Mesenchymal stem cell (in vitro differentiated cells and primary cell): ENCODE data around the gene ACAP3.

Source experiments
- DNase-seq: peaks from one replicate; pipeline ENCODE4 v3.0.0-alpha.2; 2013
- H2AFZ ChIP-seq: one replicate; pipeline ENCODE4 v1.6.1; 2013; ENCODE audit warnings: low read depth, mild to moderate bottlenecking, control low read depth, inconsistent platforms, low read length, moderate library complexity
- H2AK5ac ChIP-seq: 2 replicates; pipeline ENCODE4 v1.6.1; 2013; ENCODE audit warnings: low read length, moderate library complexity, mild to moderate bottlenecking, inconsistent platforms; ENCODE audit not compliant: severe bottlenecking
- H2BK120ac ChIP-seq: one replicate; pipeline ENCODE4 v1.6.1; 2013; ENCODE audit warnings: low read depth, mild to moderate bottlenecking, inconsistent platforms, low read length, moderate library complexity
- H2BK12ac ChIP-seq, 2 experiments: one replicate each; pipeline ENCODE4 v1.6.1; 2013; ENCODE audit warnings: inconsistent platforms in 2 of 2, low read length in 2 of 2, mild to moderate bottlenecking in 2 of 2, moderate library complexity in 2 of 2, control low read depth in 1 of 2
- H2BK15ac ChIP-seq: one replicate; pipeline ENCODE4 v1.6.1; 2013; ENCODE audit warnings: mild to moderate bottlenecking, low read depth, inconsistent platforms; ENCODE audit not compliant: poor library complexity, severe bottlenecking
- H2BK5ac ChIP-seq: 2 replicates; pipeline ENCODE4 v1.6.1; 2013; ENCODE audit warnings: low read depth, mild to moderate bottlenecking, low read length, control low read depth, inconsistent platforms; ENCODE audit not compliant: poor library complexity, severe bottlenecking
- H3K14ac ChIP-seq, 2 experiments: one replicate each; pipeline ENCODE4 v1.6.1; 2013; ENCODE audit warnings: inconsistent platforms in 2 of 2, low read length in 2 of 2, control low read depth in 1 of 2, mild to moderate bottlenecking in 1 of 2, moderate library complexity in 1 of 2
- H3K18ac ChIP-seq, 2 experiments: one replicate each; pipeline ENCODE4 v1.6.1; 2013; ENCODE audit warnings: inconsistent platforms in 2 of 2, low read length in 2 of 2, control low read depth in 1 of 2, low read depth in 1 of 2, mild to moderate bottlenecking in 1 of 2
- H3K23ac ChIP-seq, 2 experiments: one replicate each; pipeline ENCODE4 v1.6.1; 2013; ENCODE audit warnings: inconsistent platforms in 2 of 2, low read length in 2 of 2, mild to moderate bottlenecking in 2 of 2, moderate library complexity in 2 of 2, control low read depth in 1 of 2
- H3K27ac ChIP-seq: 2 replicates; pipeline ENCODE4 v1.5.1; 2013; ENCODE audit warnings: mild to moderate bottlenecking, moderate library complexity, low read length, control low read depth, inconsistent platforms; ENCODE audit not compliant: poor library complexity, severe bottlenecking
- H3K27me3 ChIP-seq, 2 experiments: 2 replicates each; pipeline versions ENCODE4 v1.6.1 to v1.7.0; 2013; ENCODE audit warnings: low read length in 2 of 2, mild to moderate bottlenecking in 2 of 2, moderate library complexity in 2 of 2, control low read depth in 1 of 2, inconsistent platforms in 1 of 2; ENCODE audit not compliant: control insufficient read depth in 1 of 2, insufficient read depth in 1 of 2
- H3K36me3 ChIP-seq, 2 experiments: 2 replicates each; pipeline versions ENCODE4 v1.6.1 to v1.7.0; 2013; ENCODE audit warnings: low read length in 2 of 2, control low read depth in 1 of 2, inconsistent platforms in 1 of 2, low read depth in 1 of 2, mild to moderate bottlenecking in 1 of 2; ENCODE audit not compliant: insufficient read depth in 2 of 2, control insufficient read depth in 1 of 2
- H3K4ac ChIP-seq, 2 experiments: one replicate each; pipeline ENCODE4 v1.6.1; 2013; ENCODE audit warnings: inconsistent platforms in 2 of 2, low read length in 2 of 2, mild to moderate bottlenecking in 2 of 2, moderate library complexity in 2 of 2, control low read depth in 1 of 2, low read depth in 1 of 2
- H3K4me1 ChIP-seq: 2 replicates; pipeline ENCODE4 v1.6.1; 2013; ENCODE audit warnings: low read depth, low read length, control low read depth; ENCODE audit not compliant: control insufficient read depth, insufficient read depth
- H3K4me2 ChIP-seq: 2 replicates; pipeline ENCODE4 v1.6.1; 2013; ENCODE audit warnings: low read length, mild to moderate bottlenecking, inconsistent platforms; ENCODE audit not compliant: poor library complexity, severe bottlenecking
- H3K4me3 ChIP-seq, 2 experiments: 2 replicates each; pipeline versions ENCODE4 v1.5.1 to v1.7.0; 2013; ENCODE audit warnings: low read length in 2 of 2, mild to moderate bottlenecking in 2 of 2, control low read depth in 1 of 2, low read depth in 1 of 2; ENCODE audit not compliant: insufficient read depth in 1 of 2
- H3K79me1 ChIP-seq: replicated peaks from 2 replicates; pipeline ENCODE4 v1.6.1; 2013; ENCODE audit warnings: mild to moderate bottlenecking, control low read depth, low read length, inconsistent platforms; ENCODE audit not compliant: poor library complexity, severe bottlenecking
- H3K9ac ChIP-seq: 2 replicates; pipeline ENCODE4 v1.7.0; 2013; ENCODE audit warnings: mild to moderate bottlenecking, low read length, moderate library complexity
- H3K9me3 ChIP-seq: 2 replicates; pipeline ENCODE4 v1.7.0; 2013; ENCODE audit warnings: mild to moderate bottlenecking, low read length; ENCODE audit not compliant: control insufficient read depth
- H4K8ac ChIP-seq: one replicate; pipeline ENCODE4 v1.6.1; 2013; ENCODE audit warnings: inconsistent platforms, mild to moderate bottlenecking, low read length, moderate library complexity
- H4K91ac ChIP-seq: one replicate; pipeline ENCODE4 v1.6.1; 2013; ENCODE audit warnings: mild to moderate bottlenecking, low read length, inconsistent platforms
- WGBS: methylation state at CpG from one replicate; pipeline ENCODE4 v1.1.7; 2013; ENCODE audit warnings: mixed read lengths; 5-methylcytosine and 5-hydroxymethylcytosine counted together

ACAP3 gene

GRCh38 chr1:1340791-1341548 lies 33.2 kb upstream of the ACAP3 start:
- H3K27ac ChIP-seq = no peak overlapping the region
- no peak overlapping the region for H3K18ac ChIP-seq
- 95% methylated on average over 36 of the region's 36 CpGs for WGBS
- no peak overlapping the region for H4K8ac ChIP-seq
- H3K9ac ChIP-seq = no peak overlapping the region
- H2AFZ ChIP-seq = no peak overlapping the region
- H3K14ac ChIP-seq = no peak overlapping the region
- H3K4ac ChIP-seq = no peak overlapping the region
- no peak for DNase-seq
- no peak overlapping the region for H2BK5ac ChIP-seq
- H2BK15ac ChIP-seq = no peak overlapping the region
- H3K4me2 ChIP-seq = no peak overlapping the region
- H3K9me3 ChIP-seq = no peaks in the 10 kb centered on the region
- H2BK120ac ChIP-seq = no peak overlapping the region
- peaks cover 31 to 86% of the 10 kb centered on the region in 2 experiments for H3K36me3 ChIP-seq
- H3K4me3 ChIP-seq = peak overlapping the region in 1 of 2 experiments; percentile 32
- peak overlapping the region; percentile 40 for H4K91ac ChIP-seq
- no peak overlapping the region for H2AK5ac ChIP-seq
- no peaks in the 10 kb centered on the region for H3K27me3 ChIP-seq
- no peak overlapping the region for H3K23ac ChIP-seq
- H2BK12ac ChIP-seq = no peak overlapping the region
- peaks cover 36% of the 10 kb centered on the region for H3K79me1 ChIP-seq
- peaks cover 43% of the 10 kb centered on the region for H3K4me1 ChIP-seq

- Histone ChIP-seq H4K91ac (no peak overlapping the region), H3K36me3 (peaks cover 31 to 88% of the 10 kb centered on the region in 2 experiments), H3K4ac (no peak overlapping the region), H3K79me1 (peaks cover 38% of the 10 kb centered on the region), H2BK5ac (no peak overlapping the region), H3K9ac (no peak overlapping the region), H2BK12ac (no peak overlapping the region), H3K27ac (no peak overlapping the region), H2AK5ac (no peak overlapping the region), H2AFZ (no peak overlapping the region), H3K18ac (no peak overlapping the region), H3K4me2 (no peak overlapping the region), H3K4me3 (no peak overlapping the region), H2BK15ac (no peak overlapping the region), H2BK120ac (no peak overlapping the region), H4K8ac (no peak overlapping the region), H3K27me3 (no peaks in the 10 kb centered on the region), H3K4me1 (peaks cover 35% of the 10 kb centered on the region), H3K23ac (no peak overlapping the region), H3K9me3 (no peaks in the 10 kb centered on the region), H3K14ac (no peak overlapping the region)
- WGBS = 95% methylated on average over 22 of the region's 23 CpGs
- DNase-seq = no peak
These were observed 32.5 kb upstream of the ACAP3 start for GRCh38 chr1:1340185-1340584.

GRCh38 chr1:1338278-1338677 lies 30.5 kb upstream of the ACAP3 start:
- Histone ChIP-seq H3K4me1 (peaks cover 16% of the 10 kb centered on the region), H3K79me1 (peaks cover 31% of the 10 kb centered on the region), H3K4me2 (no peak overlapping the region), H4K8ac (no peak overlapping the region), H2BK12ac (no peak overlapping the region), H3K4me3 (no peak overlapping the region), H2BK120ac (no peak overlapping the region), H2AK5ac (no peak overlapping the region), H3K14ac (no peak overlapping the region), H3K9me3 (no peaks in the 10 kb centered on the region), H3K36me3 (peaks cover 31 to 98% of the 10 kb centered on the region in 2 experiments), H3K18ac (no peak overlapping the region), H3K27me3 (no peaks in the 10 kb centered on the region), H2BK5ac (no peak overlapping the region), H2BK15ac (no peak overlapping the region), H3K27ac (no peak overlapping the region), H3K9ac (no peak overlapping the region), H4K91ac (peak overlapping the region; percentile 35), H2AFZ (no peak overlapping the region), H3K4ac (no peak overlapping the region), H3K23ac (no peak overlapping the region)
- WGBS = 98% methylated on average over 36 of the region's 36 CpGs
- no peak for DNase-seq

- no peak for DNase-seq
- Histone ChIP-seq H3K9ac (no peak overlapping the region), H2BK12ac (no peak overlapping the region), H3K36me3 (peaks cover 31 to 100% of the 10 kb centered on the region in 2 experiments), H3K9me3 (no peaks in the 10 kb centered on the region), H2BK15ac (no peak overlapping the region), H3K18ac (no peak overlapping the region), H2AK5ac (no peak overlapping the region), H3K4me3 (no peak overlapping the region), H2BK120ac (no peak overlapping the region), H4K91ac (no peak overlapping the region), H3K27ac (no peak overlapping the region), H3K4ac (no peak overlapping the region), H2BK5ac (no peak overlapping the region), H3K27me3 (no peaks in the 10 kb centered on the region), H2AFZ (no peak overlapping the region), H4K8ac (no peak overlapping the region), H3K14ac (no peak overlapping the region), H3K79me1 (peaks cover 29% of the 10 kb centered on the region), H3K23ac (no peak overlapping the region), H3K4me1 (peaks cover 13% of the 10 kb centered on the region), H3K4me2 (no peak overlapping the region)
- WGBS = 93% methylated on average over 17 of the region's 18 CpGs
These were observed 30.0 kb upstream of the ACAP3 start for GRCh38 chr1:1337793-1338147.
